Natural killer cell (primary cell): ENCODE measurements around the gene GRM4. TPM values are rescaled to one million over a fixed set of nuclear protein-coding genes. Genes with fewer than 3 reads are reported as not detected.

Experiments used
- ATAC-seq, 3 donors: fragments of 150-1000 bp in 2 of 3; fragments of 200-7000 bp in 1 of 3; cut with Tn5 transposase; 1 replicate in 1 of 3; 2 replicates in 2 of 3; pipeline ENCODE4 v1.10.0; 2021; ENCODE audit warnings: mild to moderate bottlenecking in 2 of 3, moderate library complexity in 2 of 3
- DNase-seq, 2 donors: peaks; one replicate each; pipeline versions ENCODE4 v3.0.0 to v3.0.0-alpha.2; 2013 to 2021; ENCODE audit warnings: mixed read lengths in 1 of 2
- H3K27ac ChIP-seq: one replicate; pipeline ENCODE4 v1.5.1; 2013; ENCODE audit warnings: mild to moderate bottlenecking, low read length
- H3K27me3 ChIP-seq: one replicate; pipeline ENCODE4 v1.6.1; 2013; ENCODE audit warnings: low read length; ENCODE audit not compliant: control insufficient read depth, insufficient read depth
- H3K36me3 ChIP-seq: one replicate; pipeline ENCODE4 v1.6.1; 2013; ENCODE audit warnings: low read length; ENCODE audit not compliant: control insufficient read depth, insufficient read depth
- H3K4me1 ChIP-seq: one replicate; pipeline ENCODE4 v1.6.1; 2013; ENCODE audit warnings: low read length; ENCODE audit not compliant: control insufficient read depth, insufficient read depth
- H3K4me3 ChIP-seq: one replicate; pipeline ENCODE4 v1.5.1; 2013; ENCODE audit warnings: low read length
- H3K9me3 ChIP-seq: one replicate; pipeline ENCODE4 v1.6.1; 2013; ENCODE audit warnings: low read length; ENCODE audit not compliant: control insufficient read depth, insufficient read depth
- H3K27ac Mint-ChIP-seq, 2 donors: one replicate each; pipeline ENCODE4 v1.8.0; 2022; ENCODE audit warnings: mild to moderate bottlenecking in 2 of 2, mixed read lengths in 2 of 2, moderate library complexity in 1 of 2
- H3K27me3 Mint-ChIP-seq, 2 donors: one replicate each; pipeline ENCODE4 v1.8.0; 2022; ENCODE audit warnings: low read depth in 2 of 2, mixed read lengths in 2 of 2
- H3K36me3 Mint-ChIP-seq: one replicate; pipeline ENCODE4 v1.8.0; 2022; ENCODE audit warnings: mixed read lengths
- H3K4me1 Mint-ChIP-seq, 2 donors: one replicate each; pipeline ENCODE4 v1.8.0; 2022; ENCODE audit warnings: mixed read lengths in 2 of 2
- H3K4me3 Mint-ChIP-seq: one replicate; pipeline ENCODE4 v1.8.0; 2022; ENCODE audit warnings: mild to moderate bottlenecking, moderate library complexity, mixed read lengths
- H3K9me3 Mint-ChIP-seq, 2 donors: one replicate each; pipeline ENCODE4 v1.8.0; 2022; ENCODE audit warnings: mixed read lengths in 2 of 2
- CTCF ChIP-seq: fragments of 200-600 bp; IDR thresholded peaks from one replicate; pipeline ENCODE4 v1.8.0; 2022; ENCODE audit warnings: antibody characterized with exemption
- WGBS: methylation state at CpG from one replicate; pipeline ENCODE4 v1.1.7; 2013; ENCODE audit warnings: missing lambda C conversion rate; ENCODE audit not compliant: insufficient coverage; 5-methylcytosine and 5-hydroxymethylcytosine counted together
- intact Hi-C: fragments of 100-400 bp; cut with micrococcal nuclease; formaldehyde crosslinking; loops from one replicate; pipeline ENCODE4 v1.14.2; 2022
- total RNA-seq, 4 donors: library from RNA; stranded (reverse); fragments of 120-200 nt in 1 of 4; gene quantifications; one replicate each; pipeline versions ENCODE4 v1.2.3 to v1.2.4, GENCODE V29; 2013 to 2022

Gene GRM4
- total RNA-seq, 3 donors from 2014 or later (not counting 1 experiment from before 2014, with no cell fraction given) = not detected

- Mint-ChIP-seq H3K4me3 (peak overlapping the region; percentile 17), H3K27ac (no peak overlapping the region), H3K36me3 (no peaks in the 10 kb centered on the region), H3K4me1 (peaks cover 0 to 13% of the 10 kb centered on the region in 2 donors), H3K9me3 (no peaks in the 10 kb centered on the region), H3K27me3 (peaks cover 42 to 44% of the 10 kb centered on the region in 2 donors)
- H3K27ac ChIP-seq = no peak overlapping the region
- WGBS = 2% methylated on average over 58 of the region's 58 CpGs
- DNase-seq (no peak), ATAC-seq (no peak)
- no peaks in the 10 kb centered on the region for H3K36me3 ChIP-seq
- no peaks in the 10 kb centered on the region for H3K9me3 ChIP-seq
- H3K27me3 ChIP-seq = peaks cover 36% of the 10 kb centered on the region
- TF ChIP-seq CTCF = no peak
- H3K4me1 ChIP-seq = peaks cover 29% of the 10 kb centered on the region
- no peak overlapping the region for H3K4me3 ChIP-seq
- intact Hi-C loops = no loop called here
Measured at GRCh38 chr6:34144581-34145160, 1.2 kb downstream of the GRM4 start.

- Histone ChIP-seq H3K27me3 (peaks cover 40% of the 10 kb centered on the region), H3K4me3 (no peak overlapping the region), H3K36me3 (no peaks in the 10 kb centered on the region), H3K9me3 (no peaks in the 10 kb centered on the region), H3K4me1 (peaks cover 29% of the 10 kb centered on the region), H3K27ac (no peak overlapping the region)
- intact Hi-C loops = no loop called here
- no peaks in the 10 kb centered on the region for H3K36me3 Mint-ChIP-seq
- ATAC-seq = peak; percentile 27 to 72 (median 34)
- H3K4me3 Mint-ChIP-seq = peak overlapping the region; percentile 13
- H3K27me3 Mint-ChIP-seq = peaks cover 46 to 50% of the 10 kb centered on the region in 2 donors
- TF ChIP-seq CTCF = no peak
- H3K9me3 Mint-ChIP-seq = no peaks in the 10 kb centered on the region
- H3K27ac Mint-ChIP-seq = no peak overlapping the region
- H3K4me1 Mint-ChIP-seq = peaks cover 0 to 13% of the 10 kb centered on the region in 2 donors
- WGBS = 2% methylated on average over 63 of the region's 63 CpGs
- DNase-seq = peak in 1 of 2 donors; percentile 64
Measured at GRCh38 chr6:34143884-34144580, 1.9 kb downstream of the GRM4 start.

GRCh38 chr6:34143196-34143883, 2.5 kb downstream of the GRM4 start:
- no peak for TF ChIP-seq CTCF
- H3K27me3 Mint-ChIP-seq = peaks cover 44 to 54% of the 10 kb centered on the region in 2 donors
- Histone ChIP-seq H3K36me3 (no peaks in the 10 kb centered on the region), H3K9me3 (no peaks in the 10 kb centered on the region), H3K27ac (no peak overlapping the region), H3K27me3 (peaks cover 44% of the 10 kb centered on the region), H3K4me3 (no peak overlapping the region), H3K4me1 (peaks cover 29% of the 10 kb centered on the region)
- no peak overlapping the region for H3K4me3 Mint-ChIP-seq
- no peak overlapping the region for H3K27ac Mint-ChIP-seq
- no peak for DNase-seq
- 43% methylated on average over 23 of the region's 23 CpGs for WGBS
- no peaks in the 10 kb centered on the region for H3K9me3 Mint-ChIP-seq
- intact Hi-C loops = no loop called here
- H3K4me1 Mint-ChIP-seq = peaks cover 0 to 13% of the 10 kb centered on the region in 2 donors
- no peak for ATAC-seq
- no peaks in the 10 kb centered on the region for H3K36me3 Mint-ChIP-seq
